Gastroesophageal sphincter (tissue), 3 donors: ENCODE data around the gene ZNF816.

Experiments
- EP300 ChIP-seq: sonication (generic); formaldehyde crosslinking; IDR thresholded peaks from one replicate; pipeline ENCODE4 v1.6.1; 2017; ENCODE audit warnings: antibody characterized with exemption, mild to moderate bottlenecking
- POLR2A ChIP-seq, 2 donors: fragments of 450-650 bp; IDR thresholded peaks; one replicate each; pipeline ENCODE4 v1.6.1; 2017; ENCODE audit warnings: antibody characterized with exemption in 2 of 2, mild to moderate bottlenecking in 2 of 2, moderate library complexity in 1 of 2
- POLR2AphosphoS5 ChIP-seq: sonication (generic); formaldehyde crosslinking; IDR thresholded peaks from one replicate; pipeline ENCODE4 v1.6.1; 2017; ENCODE audit warnings: antibody characterized with exemption
- TF ChIP-seq, protein P1 (sequence below), 4 experiments: fragments of 200-600 bp in 2 of 4; fragments of 450-650 bp in 2 of 4; sonication (generic) in 1 of 4; IDR thresholded peaks; one replicate each; pipeline ENCODE4 v1.5.1; 2017 to 2019; ENCODE audit warnings: antibody characterized with exemption in 4 of 4, mild to moderate bottlenecking in 2 of 4, moderate library complexity in 2 of 4

DNA sequence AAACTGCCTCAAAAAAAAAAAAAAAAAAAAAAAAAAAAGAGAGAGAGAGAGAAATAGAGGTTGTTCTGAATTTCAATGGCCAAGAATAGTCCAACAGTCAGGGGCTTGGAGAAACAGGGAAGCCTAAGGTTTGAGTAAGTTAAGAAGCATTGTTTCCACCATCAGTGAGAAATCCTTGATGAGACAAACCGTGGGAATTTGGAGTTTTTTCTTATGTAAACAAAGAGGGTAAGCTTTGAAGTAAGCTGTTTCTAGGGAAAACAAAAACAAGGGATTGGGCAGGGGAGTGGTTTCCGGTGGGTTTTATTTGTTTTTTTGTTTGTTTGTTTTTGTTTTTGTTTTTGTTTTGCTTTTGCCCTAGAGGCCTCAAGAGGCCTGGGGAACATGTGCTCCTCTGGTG lies 39.8 kb upstream of the ZNF816 start:
- TF ChIP-seq POLR2A (IDR thresholded peaks at IDR 0.05) = no peak
- TF ChIP-seq, protein P1, sequence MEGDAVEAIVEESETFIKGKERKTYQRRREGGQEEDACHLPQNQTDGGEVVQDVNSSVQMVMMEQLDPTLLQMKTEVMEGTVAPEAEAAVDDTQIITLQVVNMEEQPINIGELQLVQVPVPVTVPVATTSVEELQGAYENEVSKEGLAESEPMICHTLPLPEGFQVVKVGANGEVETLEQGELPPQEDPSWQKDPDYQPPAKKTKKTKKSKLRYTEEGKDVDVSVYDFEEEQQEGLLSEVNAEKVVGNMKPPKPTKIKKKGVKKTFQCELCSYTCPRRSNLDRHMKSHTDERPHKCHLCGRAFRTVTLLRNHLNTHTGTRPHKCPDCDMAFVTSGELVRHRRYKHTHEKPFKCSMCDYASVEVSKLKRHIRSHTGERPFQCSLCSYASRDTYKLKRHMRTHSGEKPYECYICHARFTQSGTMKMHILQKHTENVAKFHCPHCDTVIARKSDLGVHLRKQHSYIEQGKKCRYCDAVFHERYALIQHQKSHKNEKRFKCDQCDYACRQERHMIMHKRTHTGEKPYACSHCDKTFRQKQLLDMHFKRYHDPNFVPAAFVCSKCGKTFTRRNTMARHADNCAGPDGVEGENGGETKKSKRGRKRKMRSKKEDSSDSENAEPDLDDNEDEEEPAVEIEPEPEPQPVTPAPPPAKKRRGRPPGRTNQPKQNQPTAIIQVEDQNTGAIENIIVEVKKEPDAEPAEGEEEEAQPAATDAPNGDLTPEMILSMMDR (IDR thresholded peaks at IDR 0.05) = no peak
- no peak for TF ChIP-seq POLR2AphosphoS5
- no peak for TF ChIP-seq EP300
